Common myeloid progenitor, CD34-positive (primary cell): ENCODE results near the gene KCNMB4.

Experiments
- CTCF ChIA-PET: fragments of 350-600 bp; sonication (Branson Sonifier 250); formaldehyde crosslinking; loops from one replicate; lab custom pipeline; 2021; ENCODE audit warnings: antibody characterized with exemption; lab: Charles Lee
- POLR2A ChIA-PET: fragments of 350-600 bp; sonication (Branson Sonifier 250); formaldehyde crosslinking; loops from one replicate; lab custom pipeline; 2021; ENCODE audit warnings: antibody characterized with exemption; lab: Charles Lee
- DNase-seq, 3 donors: peaks; one replicate each; pipeline versions ENCODE4 v3.0.0 to v3.0.0-alpha.2; 2013
- H3K27ac ChIP-seq, 2 experiments: 1 replicate in 1 of 2; 2 replicates in 1 of 2; pipeline ENCODE4 v1.7.0; 2013; ENCODE audit warnings: inconsistent platforms in 2 of 2, low read length in 2 of 2, mild to moderate bottlenecking in 2 of 2, low read depth in 1 of 2, moderate library complexity in 1 of 2; ENCODE audit not compliant: severe bottlenecking in 2 of 2, insufficient read depth in 1 of 2, poor library complexity in 1 of 2
- H3K27me3 ChIP-seq, 5 experiments: replicated peaks in 2 of 5; 1 replicate in 3 of 5; 2 replicates in 2 of 5; pipeline versions ENCODE4 v1.6.1 to v1.7.0; 2013; ENCODE audit warnings: low read length in 4 of 5, mild to moderate bottlenecking in 2 of 5, moderate library complexity in 2 of 5, inconsistent platforms in 1 of 5; ENCODE audit not compliant: insufficient read depth in 5 of 5, control insufficient read depth in 4 of 5
- H3K36me3 ChIP-seq, 4 experiments: 1 replicate in 2 of 4; 2 replicates in 2 of 4; pipeline versions ENCODE4 v1.6.1 to v1.7.0; 2013; ENCODE audit warnings: low read length in 3 of 4, control low read depth in 1 of 4, mild to moderate bottlenecking in 1 of 4; ENCODE audit not compliant: control insufficient read depth in 4 of 4, insufficient read depth in 4 of 4
- H3K4me1 ChIP-seq, 4 experiments: 1 replicate in 3 of 4; 2 replicates in 1 of 4; pipeline versions ENCODE4 v1.6.1 to v1.7.1; 2013; ENCODE audit warnings: low read length in 3 of 4, mild to moderate bottlenecking in 3 of 4, control low read depth in 1 of 4, inconsistent platforms in 1 of 4, moderate library complexity in 1 of 4; ENCODE audit not compliant: control insufficient read depth in 4 of 4, insufficient read depth in 4 of 4; ENCODE audit errors: control extremely low read depth in 1 of 4
- H3K4me3 ChIP-seq, 7 experiments: 1 replicate in 4 of 7; 2 replicates in 3 of 7; pipeline versions ENCODE4 v1.5.1 to v1.7.0; 2013; ENCODE audit warnings: mild to moderate bottlenecking in 7 of 7, low read length in 6 of 7, moderate library complexity in 6 of 7, inconsistent platforms in 2 of 7, low read depth in 2 of 7, control low read depth in 1 of 7; ENCODE audit not compliant: insufficient read depth in 4 of 7, control insufficient read depth in 1 of 7; ENCODE audit errors: extremely low read depth in 1 of 7
- H3K9me3 ChIP-seq, 5 experiments: 1 replicate in 4 of 5; 2 replicates in 1 of 5; pipeline versions ENCODE4 v1.6.1 to v1.7.1; 2013; ENCODE audit warnings: low read length in 4 of 5, mild to moderate bottlenecking in 2 of 5, inconsistent platforms in 1 of 5, low read depth in 1 of 5, moderate library complexity in 1 of 5; ENCODE audit not compliant: control insufficient read depth in 4 of 5, insufficient read depth in 2 of 5; ENCODE audit errors: control extremely low read depth in 1 of 5
- WGBS: methylation state at CpG from one replicate; pipeline ENCODE4 v1.1.5; 2013; ENCODE audit not compliant: insufficient coverage; 5-methylcytosine and 5-hydroxymethylcytosine counted together

Gene KCNMB4

DNA sequence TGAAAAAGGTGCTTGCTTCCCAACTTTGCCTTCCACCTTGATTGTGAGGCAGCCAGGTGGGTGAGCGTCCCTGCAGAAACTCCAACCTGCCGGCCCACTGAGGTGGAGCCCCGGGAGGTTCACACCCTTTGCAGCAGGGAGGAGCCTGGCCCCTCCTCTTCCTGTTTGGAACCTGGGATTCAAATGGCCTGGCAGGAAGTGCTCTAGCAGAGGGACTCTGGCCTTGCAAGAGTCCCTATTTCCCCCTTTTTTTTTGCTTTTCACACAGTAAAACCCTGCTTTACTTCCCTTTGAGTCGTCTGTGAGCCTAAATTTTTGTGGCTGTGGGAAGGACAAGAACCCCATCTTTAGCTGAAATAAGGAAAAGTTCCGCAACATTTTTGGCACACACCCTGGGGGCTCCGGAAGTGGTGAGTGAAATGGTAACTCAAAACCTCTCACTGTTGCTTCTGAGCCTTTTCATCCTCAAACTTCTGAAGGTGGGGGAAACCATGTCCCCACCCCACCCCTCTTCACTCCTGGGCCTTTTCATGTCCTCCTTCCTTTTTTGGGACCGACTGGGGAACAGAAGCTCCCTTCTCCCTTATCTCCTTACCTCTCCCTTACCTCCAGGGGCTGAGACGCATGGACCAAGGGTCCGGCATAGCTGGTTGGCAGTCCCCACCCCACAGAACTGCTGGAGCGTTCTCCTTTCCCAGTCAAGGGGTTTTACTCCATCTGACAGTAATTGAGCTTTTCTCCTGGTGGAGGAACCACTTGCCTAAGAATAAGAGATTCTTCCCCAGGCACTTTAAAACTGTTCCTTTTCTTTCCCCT lies 102.0 kb downstream of the KCNMB4 start:
- no peak overlapping the region for H3K4me3 ChIP-seq
- H3K9me3 ChIP-seq, result peaks cover 0 to 12% (median 6%) of the 10 kb centered on the region in 5 experiments
- no peaks in the 10 kb centered on the region for H3K27me3 ChIP-seq
- DNase-seq, result no peak
- 94% methylated on average over 9 of the region's 10 CpGs for WGBS
- CTCF ChIA-PET, result no interaction called here
- no peaks in the 10 kb centered on the region for H3K36me3 ChIP-seq
- H3K27ac ChIP-seq, result no peak overlapping the region
- POLR2A ChIA-PET, result no interaction called here
- no peaks in the 10 kb centered on the region for H3K4me1 ChIP-seq

DNA sequence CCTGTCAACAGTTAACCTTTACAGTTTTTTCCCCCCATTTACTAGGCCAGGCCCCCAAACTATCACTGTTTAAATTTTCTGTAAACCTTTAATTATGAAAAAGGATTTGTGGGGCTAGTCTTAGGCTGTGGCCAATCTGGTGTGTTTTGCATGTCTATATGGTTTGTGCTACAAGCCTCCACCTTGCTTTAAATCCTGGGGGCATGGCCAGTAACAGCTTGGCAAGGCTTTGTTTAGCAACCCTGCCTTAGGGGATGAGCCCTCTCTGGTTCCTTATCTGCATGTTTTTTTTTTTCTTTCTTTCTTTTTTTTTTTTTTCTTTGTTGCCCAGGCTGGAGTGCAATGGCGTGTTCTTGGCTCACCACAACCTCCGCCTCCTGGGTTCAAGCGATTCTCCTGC lies 102.7 kb downstream of the KCNMB4 start:
- H3K27me3 ChIP-seq, result no peaks in the 10 kb centered on the region
- no peaks in the 10 kb centered on the region for H3K4me1 ChIP-seq
- no peak for DNase-seq
- WGBS, result 100% methylated on average over 2 of the region's 3 CpGs
- no peaks in the 10 kb centered on the region for H3K36me3 ChIP-seq
- no peak overlapping the region for H3K4me3 ChIP-seq
- CTCF ChIA-PET, result no interaction called here
- POLR2A ChIA-PET, result no interaction called here
- H3K9me3 ChIP-seq, result peaks cover 0 to 9% (median 3%) of the 10 kb centered on the region in 5 experiments
- no peak overlapping the region for H3K27ac ChIP-seq

DNA sequence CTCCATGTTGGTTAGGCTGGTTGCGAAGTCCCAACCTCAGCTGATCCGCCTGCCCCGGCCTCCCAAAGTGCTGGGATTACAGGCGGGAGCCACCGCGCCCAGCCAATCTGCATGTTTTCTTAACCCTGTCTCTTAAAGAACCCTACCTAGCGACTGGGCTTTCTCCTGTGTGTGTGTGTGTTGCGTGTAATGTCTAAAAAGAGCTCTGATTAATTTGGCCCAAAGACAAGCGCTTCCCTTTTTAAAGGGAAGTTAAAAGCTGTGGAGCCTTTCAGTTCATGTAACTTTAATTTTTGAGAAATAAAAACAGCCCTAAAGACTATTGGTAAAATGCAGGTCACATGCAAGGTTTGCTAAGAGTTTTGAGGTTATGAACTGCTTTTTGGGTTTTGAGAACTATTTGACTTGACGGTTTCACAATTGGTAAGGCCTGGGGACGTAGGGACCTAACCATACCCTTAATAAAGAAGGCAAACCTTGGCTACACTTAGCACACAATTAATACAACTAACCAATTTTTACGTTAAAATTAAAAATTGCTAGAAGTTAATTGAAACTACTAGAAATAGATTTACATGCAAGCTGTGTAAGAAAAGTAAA lies 103.2 kb downstream of the KCNMB4 start:
- WGBS, result 55% methylated on average over 2 of the region's 12 CpGs
- Histone ChIP-seq H3K4me3 (no peak overlapping the region), H3K9me3 (peaks cover 0 to 4% (median 0%) of the 10 kb centered on the region in 5 experiments), H3K27me3 (no peaks in the 10 kb centered on the region), H3K36me3 (no peaks in the 10 kb centered on the region), H3K27ac (no peak overlapping the region), H3K4me1 (no peaks in the 10 kb centered on the region)
- no peak for DNase-seq
- ChIA-PET CTCF (no interaction called here), POLR2A (no interaction called here)

DNA sequence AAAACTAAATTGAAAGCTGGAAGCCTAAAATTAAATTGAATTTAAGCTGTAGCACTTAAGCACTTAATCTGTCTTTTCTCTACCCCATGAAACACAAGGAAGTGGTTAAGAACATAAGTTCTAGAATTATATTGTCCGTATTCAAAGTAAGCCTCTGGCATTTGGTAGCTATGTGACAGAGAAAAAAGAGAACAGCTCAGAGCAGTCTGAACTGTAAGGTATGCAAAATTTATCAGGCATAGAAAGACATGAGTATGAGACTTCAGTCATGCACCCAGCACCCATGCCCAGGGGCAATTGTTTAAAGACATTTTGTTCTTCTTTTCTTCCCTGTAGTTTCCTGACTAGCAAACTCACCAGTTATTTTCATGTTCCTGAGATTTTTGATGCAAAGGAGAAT lies 116.7 kb downstream of the KCNMB4 start:
- H3K27ac ChIP-seq, result no peak overlapping the region
- DNase-seq, result no peak
- no peaks in the 10 kb centered on the region for H3K4me1 ChIP-seq
- no peaks in the 10 kb centered on the region for H3K9me3 ChIP-seq
- H3K27me3 ChIP-seq, result no peaks in the 10 kb centered on the region
- no CpG with 5 or more reads among the region's 1 CpG for WGBS
- ChIA-PET CTCF (interaction anchor here (0.6 kb wide), 1 partner anchor 112 kb away, joined by 6 read pairs; no protein-coding TSS in a partner anchor), POLR2A (no interaction called here)
- no peaks in the 10 kb centered on the region for H3K36me3 ChIP-seq
- no peak overlapping the region for H3K4me3 ChIP-seq
